ENCODE data around the gene PLCH2.

PLCH2 gene

DNA sequence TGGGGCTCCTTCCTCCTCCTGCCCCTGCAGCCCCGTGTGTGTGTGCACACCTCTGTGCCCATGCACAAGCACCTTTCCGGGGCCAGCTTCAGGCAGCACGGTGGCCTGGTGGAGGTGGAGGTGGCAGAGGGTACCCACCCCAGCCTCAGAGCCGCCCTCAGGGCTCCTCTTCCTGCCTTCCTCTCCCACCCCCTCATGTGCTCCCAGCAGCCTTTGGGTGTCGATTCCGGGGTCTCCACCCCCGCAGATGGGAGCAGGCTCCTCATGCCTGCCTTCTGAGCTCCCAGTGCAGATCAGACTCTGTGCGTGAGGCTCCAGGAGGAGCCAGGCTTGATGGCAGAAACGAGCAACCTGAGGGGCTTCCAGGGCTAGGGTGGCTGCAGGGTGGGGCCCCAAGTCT lies 29.2 kb upstream of the PLCH2 start:
- H3K9me3 ChIP-seq (ENCODE audit: control insufficient read depth, insufficient read depth, low read length): no peaks in the 10 kb centered on the region
- no peaks in the 10 kb centered on the region for H3K36me3 ChIP-seq (ENCODE audit: control insufficient read depth, low read length)
- no peaks in the 10 kb centered on the region for H3F3A ChIP-seq (ENCODE audit: control insufficient read depth, insufficient read depth)
- H3K79me2 ChIP-seq (ENCODE audit: control insufficient read depth, low read length): no peaks in the 10 kb centered on the region
- no peaks in the 10 kb centered on the region for H3K4me1 ChIP-seq (ENCODE audit: control insufficient read depth, low read length)
- TF ChIP-seq EZH2phosphoT487 (IDR thresholded peaks at IDR 0.05; ENCODE audit: borderline replicate concordance, low read length) (no peak), CTCF (IDR thresholded peaks at IDR 0.05; ENCODE audit: low read depth, low read length, poor library complexity, severe bottlenecking) (no peak)
- no peaks in the 10 kb centered on the region for H3K9me2 ChIP-seq (replicated peaks; ENCODE audit: control insufficient read depth, low read length)
- no peak overlapping the region for H3K27ac ChIP-seq (ENCODE audit: low read depth, low read length)
- no peak overlapping the region for H3K4me2 ChIP-seq (ENCODE audit: low read length)
- no peaks in the 10 kb centered on the region for H4K20me1 ChIP-seq (ENCODE audit: control insufficient read depth, insufficient read depth, low read depth, low read length)
- no peak overlapping the region for H3K4me3 ChIP-seq (ENCODE audit: low read length)
- H3K27me3 ChIP-seq (ENCODE audit: control insufficient read depth, low read length): no peaks in the 10 kb centered on the region

DNA sequence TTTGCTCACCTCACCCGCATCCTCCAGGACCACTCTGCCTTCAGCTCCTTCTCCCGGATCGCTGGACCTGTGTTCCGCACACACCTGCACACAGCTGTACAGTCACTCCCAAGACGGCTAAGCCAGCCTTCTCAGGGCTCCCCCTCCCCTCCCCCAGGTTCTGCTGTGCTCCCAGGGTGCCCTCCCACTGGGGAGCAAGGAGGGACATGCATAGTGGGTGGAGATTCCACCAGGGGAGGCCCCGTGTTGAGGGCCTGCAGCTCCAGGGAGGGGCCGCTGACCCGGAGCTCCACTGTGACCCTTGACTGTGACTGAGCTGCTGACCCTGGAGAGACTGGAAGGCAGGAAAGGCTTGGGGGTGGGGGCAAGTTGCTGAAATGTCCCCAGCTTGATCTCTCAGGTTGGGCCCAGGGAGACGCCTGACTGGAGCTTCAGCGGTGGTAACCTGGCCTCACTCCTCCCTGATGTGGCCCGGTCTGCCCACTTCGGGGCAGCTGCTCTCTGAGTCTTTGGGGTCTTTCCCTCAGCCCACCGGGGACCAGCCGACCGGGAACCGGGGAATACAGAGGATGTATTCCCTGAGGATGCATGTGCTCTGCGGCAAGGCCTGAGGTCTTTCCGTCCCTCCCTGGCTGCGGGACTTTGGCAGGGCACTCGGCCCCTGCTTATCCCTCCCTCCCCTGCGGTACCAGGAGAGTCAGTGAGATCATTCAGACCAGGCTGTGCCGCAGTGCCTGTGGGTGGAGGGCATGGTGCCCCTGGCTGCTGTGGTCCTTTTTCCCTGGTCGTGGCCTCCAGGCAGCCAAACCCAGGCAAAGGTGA lies 28.6 kb upstream of the PLCH2 start:
- Histone ChIP-seq H4K20me1 (ENCODE audit: control insufficient read depth, insufficient read depth, low read depth, low read length) (no peaks in the 10 kb centered on the region), H3K9me3 (ENCODE audit: control insufficient read depth, insufficient read depth, low read length) (no peaks in the 10 kb centered on the region), H3K36me3 (ENCODE audit: control insufficient read depth, low read length) (no peaks in the 10 kb centered on the region), H3K9me2 (replicated peaks; ENCODE audit: control insufficient read depth, low read length) (no peaks in the 10 kb centered on the region), H3K27ac (ENCODE audit: low read depth, low read length) (no peak overlapping the region), H3K4me3 (ENCODE audit: low read length) (no peak overlapping the region), H3K4me1 (ENCODE audit: control insufficient read depth, low read length) (no peaks in the 10 kb centered on the region), H3K79me2 (ENCODE audit: control insufficient read depth, low read length) (no peaks in the 10 kb centered on the region), H3K27me3 (ENCODE audit: control insufficient read depth, low read length) (no peaks in the 10 kb centered on the region), H3F3A (ENCODE audit: control insufficient read depth, insufficient read depth) (no peaks in the 10 kb centered on the region), H3K4me2 (ENCODE audit: low read length) (no peak overlapping the region)
- no peak for TF ChIP-seq CTCF (IDR thresholded peaks at IDR 0.05; ENCODE audit: low read depth, low read length, poor library complexity, severe bottlenecking)
- TF ChIP-seq EZH2phosphoT487 (IDR thresholded peaks at IDR 0.05; ENCODE audit: borderline replicate concordance, low read length): no peak

DNA sequence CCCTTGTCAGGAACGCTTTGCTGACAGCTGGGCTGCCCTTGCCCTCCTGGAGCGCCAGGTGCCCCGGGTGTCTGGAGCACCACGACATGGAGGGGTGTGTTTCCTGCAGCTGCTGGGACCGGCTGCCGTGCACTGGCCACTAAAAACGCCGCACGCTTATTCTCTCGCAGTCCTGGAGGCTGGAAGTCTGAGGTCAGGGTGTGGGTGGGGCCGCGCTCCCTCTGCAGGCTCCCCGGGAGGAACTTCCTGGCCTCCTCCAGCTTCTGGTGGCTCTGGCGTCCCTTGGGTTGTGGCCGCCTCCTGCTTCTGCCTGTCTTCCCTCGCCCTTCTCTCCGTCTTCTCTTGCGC lies 28.0 kb upstream of the PLCH2 start:
- Histone ChIP-seq H3K27me3 (ENCODE audit: control insufficient read depth, low read length) (no peaks in the 10 kb centered on the region), H3K4me2 (ENCODE audit: low read length) (no peak overlapping the region), H4K20me1 (ENCODE audit: control insufficient read depth, insufficient read depth, low read depth, low read length) (no peaks in the 10 kb centered on the region), H3K9me3 (ENCODE audit: control insufficient read depth, insufficient read depth, low read length) (no peaks in the 10 kb centered on the region), H3F3A (ENCODE audit: control insufficient read depth, insufficient read depth) (no peaks in the 10 kb centered on the region), H3K79me2 (ENCODE audit: control insufficient read depth, low read length) (no peaks in the 10 kb centered on the region), H3K9me2 (replicated peaks; ENCODE audit: control insufficient read depth, low read length) (no peaks in the 10 kb centered on the region), H3K36me3 (ENCODE audit: control insufficient read depth, low read length) (no peaks in the 10 kb centered on the region), H3K4me3 (ENCODE audit: low read length) (no peak overlapping the region), H3K4me1 (ENCODE audit: control insufficient read depth, low read length) (no peaks in the 10 kb centered on the region), H3K27ac (ENCODE audit: low read depth, low read length) (no peak overlapping the region)
- TF ChIP-seq EZH2phosphoT487 (IDR thresholded peaks at IDR 0.05; ENCODE audit: borderline replicate concordance, low read length) (no peak), CTCF (IDR thresholded peaks at IDR 0.05; ENCODE audit: low read depth, low read length, poor library complexity, severe bottlenecking) (no peak)

All from DOHH2 (cell line).